ENCODE data around the gene CCN6. TPM values are rescaled to one million over a fixed set of nuclear protein-coding genes. Genes with fewer than 3 reads are reported as not detected.

CCN6 gene
- total RNA-seq: not detected
- not detected for polyA plus RNA-seq
- long read RNA-seq, donor 1: 0 reads
- long read RNA-seq, donor 2: 0 reads
- long read RNA-seq, donor 3: 0 reads

GRCh38 chr6:112054001-112054400, at the start of gene CCN6:
Gene CCN6, plus strand, starts transcription at chr6:112054104. Its CDS starts 254 bp downstream, at chr6:112054358.
- TF ChIP-seq CTCF (IDR thresholded peaks at IDR 0.05): no peak
- Histone ChIP-seq H3K9me3 (peaks cover 0 to 9% (median 0%) of the 10 kb centered on the region in 11 donors), H3K4me3 (no peak within 1 kb of the TSS), H3K36me3 (no peaks in the 10 kb centered on the region), H3K27me3 (no peaks in the 10 kb centered on the region), H3K27ac (no peak within 1 kb of the TSS), H3K4me1 (no peaks in the 10 kb centered on the region)
- intact Hi-C loops (cut with DNase I): no loop called here
- DNase-seq (no peak), ATAC-seq (no peak)
- 86 to 88% methylated on average over 12 of the region's 12 CpGs for WGBS, 2 donors

- no peak for TF ChIP-seq CTCF (IDR thresholded peaks at IDR 0.05)
- DNase-seq (no peak), ATAC-seq (peak in 6 of 8 donors; percentile 38 to 76 (median 46))
- WGBS, 2 donors: 64 to 69% methylated on average over 5 of the region's 5 CpGs
- H3K36me3 ChIP-seq: no peaks in the 10 kb centered on the region
- H3K27ac ChIP-seq: peak overlapping the region in 6 of 10 donors; percentile 17 to 55 (median 26)
- H3K27me3 ChIP-seq: peaks cover 0 to 4% (median 0%) of the 10 kb centered on the region in 7 donors
- peaks cover 0 to 41% (median 6%) of the 10 kb centered on the region in 9 donors for H3K4me1 ChIP-seq
- intact Hi-C loops (cut with DNase I): no loop called here
- H3K9me3 ChIP-seq: no peaks in the 10 kb centered on the region
- no peak overlapping the region for H3K4me3 ChIP-seq
Observed at GRCh38 chr6:112004201-112005012, 49.5 kb upstream of the CCN6 start.

GRCh38 chr6:112005013-112005371, 48.9 kb upstream of the CCN6 start:
- peaks cover 0 to 4% (median 0%) of the 10 kb centered on the region in 7 donors for H3K27me3 ChIP-seq
- H3K36me3 ChIP-seq: no peaks in the 10 kb centered on the region
- 35 to 41% methylated on average over 1 of the region's 1 CpG for WGBS, 2 donors
- H3K27ac ChIP-seq: peak overlapping the region in 6 of 10 donors; percentile 17 to 52 (median 25)
- no peaks in the 10 kb centered on the region for H3K9me3 ChIP-seq
- TF ChIP-seq CTCF (IDR thresholded peaks at IDR 0.05): no peak
- DNase-seq (peak in 1 of 2 donors; percentile 32), ATAC-seq (peak in 7 of 8 donors; percentile 32 to 75 (median 54))
- H3K4me1 ChIP-seq: peaks cover 0 to 41% (median 6%) of the 10 kb centered on the region in 9 donors
- no peak overlapping the region for H3K4me3 ChIP-seq
- intact Hi-C loops (cut with DNase I): no loop called here

GRCh38 chr6:112007254-112007653, 46.6 kb upstream of the CCN6 start:
- intact Hi-C loops (cut with DNase I): no loop called here
- Histone ChIP-seq H3K27ac (peak overlapping the region in 2 of 10 donors; percentile 3 to 36), H3K9me3 (no peaks in the 10 kb centered on the region), H3K4me3 (no peak overlapping the region), H3K4me1 (peaks cover 0 to 41% (median 6%) of the 10 kb centered on the region in 9 donors), H3K27me3 (no peaks in the 10 kb centered on the region), H3K36me3 (no peaks in the 10 kb centered on the region)
- no peak for DNase-seq
- ATAC-seq: peak in 6 of 8 donors; percentile 4 to 38 (median 24)
- 43 to 54% methylated on average over 2 of the region's 2 CpGs for WGBS, 2 donors
- no peak for TF ChIP-seq CTCF (IDR thresholded peaks at IDR 0.05)

Data from heart right ventricle (tissue), 16 donors.